HCT116 (cell line): ENCODE data around the gene ITPR2. TPM values are rescaled to one million over a fixed set of nuclear protein-coding genes. Genes with fewer than 3 reads are reported as not detected.

Source experiments
- ATAC-seq: fragments of 200-7000 bp; cut with Tn5 transposase; 2 replicates; pipeline ENCODE4 v1.9.1; 2020; ENCODE audit warnings: mild to moderate bottlenecking, moderate library complexity
- BruUV-seq: library from RNA; stranded (reverse); fragments of 400-500 nt; replicated peaks from 2 replicates; lab custom pipeline; 2021; lab: Mats Ljungman, UMichigan
- CTCF ChIA-PET: fragments of 300-600 bp; sonication (Branson Sonifier 250); formaldehyde crosslinking; loops from one replicate; lab custom pipeline; 2021; ENCODE audit warnings: antibody characterized with exemption; lab: Charles Lee
- POLR2A ChIA-PET: fragments of 300-600, 350-600 bp; sonication (Branson Sonifier 250); formaldehyde crosslinking; loops from one replicate; lab custom pipeline; 2021; ENCODE audit warnings: antibody characterized with exemption; lab: Charles Lee
- RAD21 ChIA-PET, 2 experiments: fragments of 300-600 bp; sonication (Branson Sonifier 250); formaldehyde crosslinking; loops; one replicate each; lab custom pipeline; 2023; ENCODE audit warnings: low total read pairs in 2 of 2; ENCODE audit not compliant: uncharacterized antibody in 2 of 2, unreplicated experiment in 2 of 2, low non-redundant PET in 1 of 2; lab: Charles Lee
- DNase-seq: peaks from one replicate; pipeline ENCODE4 v3.0.0-alpha.2; 2010; ENCODE audit warnings: low read depth, low spot score
- H2AFZ ChIP-seq: fragments of 200-600 bp; shearing (Covaris generic), sonication (generic); 2 replicates; pipeline ENCODE4 v1.6.1; 2017; ENCODE audit warnings: low read depth, mixed run types, mixed read lengths, antibody characterized with exemption, low read length; ENCODE audit not compliant: poor library complexity, severe bottlenecking
- H3K27ac ChIP-seq: 2 replicates; pipeline ENCODE4 v1.5.1; 2012; ENCODE audit warnings: low read depth, low read length
- H3K27me3 ChIP-seq: fragments of 200-600 bp; sonication (generic); 2 replicates; pipeline ENCODE4 v1.6.1; 2016; ENCODE audit warnings: mixed run types, low read length, mixed read lengths; ENCODE audit not compliant: insufficient read depth
- H3K36me3 ChIP-seq, 2 experiments: fragments of 200-500 bp in 1 of 2; fragments of 200-600 bp in 1 of 2; sonication (Bioruptor generic) in 1 of 2; sonication (generic) in 1 of 2; 2 replicates each; pipeline versions ENCODE4 v1.5.1 to v1.6.1; 2014 to 2016; ENCODE audit warnings: low read length in 2 of 2, inconsistent platforms in 1 of 2, mixed read lengths in 1 of 2, mixed run types in 1 of 2; ENCODE audit not compliant: insufficient read depth in 2 of 2, control insufficient read depth in 1 of 2
- H3K4me1 ChIP-seq, 2 experiments: fragments of 200-600 bp in 1 of 2; sonication (generic) in 1 of 2; 2 replicates each; pipeline versions ENCODE4 v1.5.1 to v1.6.1; 2012 to 2017; ENCODE audit warnings: low read length in 2 of 2, inconsistent platforms in 1 of 2, mild to moderate bottlenecking in 1 of 2, mixed read lengths in 1 of 2, mixed run types in 1 of 2, moderate library complexity in 1 of 2; ENCODE audit not compliant: insufficient read depth in 2 of 2, control insufficient read depth in 1 of 2
- H3K4me2 ChIP-seq: fragments of 200-600 bp; sonication (generic); 2 replicates; pipeline ENCODE4 v1.6.1; 2017; ENCODE audit warnings: mixed run types, low read length, mixed read lengths
- H3K4me3 ChIP-seq, 2 experiments: fragments of 200-600 bp in 1 of 2; sonication (generic) in 1 of 2; replicated peaks in 1 of 2; 2 replicates each; pipeline ENCODE4 v1.5.1; 2011 to 2016; ENCODE audit warnings: low read length in 2 of 2, control low read depth in 1 of 2, low read depth in 1 of 2, mild to moderate bottlenecking in 1 of 2, mixed read lengths in 1 of 2, mixed run types in 1 of 2
- H3K79me2 ChIP-seq: fragments of 200-600 bp; sonication (generic); 2 replicates; pipeline ENCODE4 v1.6.1; 2017; ENCODE audit warnings: mild to moderate bottlenecking, mixed run types, low read length, moderate library complexity, mixed read lengths; ENCODE audit not compliant: insufficient read depth
- H3K9ac ChIP-seq: fragments of 200-600 bp; sonication (generic); 2 replicates; pipeline ENCODE4 v1.6.1; 2016; ENCODE audit warnings: low read length, mixed read lengths
- H3K9me2 ChIP-seq: fragments of 200-600 bp; sonication (generic), shearing (Covaris generic); 2 replicates; pipeline ENCODE4 v1.6.1; 2017; ENCODE audit warnings: mixed run types, mild to moderate bottlenecking, moderate library complexity; ENCODE audit not compliant: insufficient read depth
- H3K9me3 ChIP-seq, 2 experiments: fragments of 200-500 bp in 1 of 2; fragments of 200-600 bp in 1 of 2; sonication (Bioruptor generic) in 1 of 2; sonication (generic) in 1 of 2; 2 replicates each; pipeline ENCODE4 v1.6.1; 2014 to 2017; ENCODE audit warnings: low read length in 2 of 2, mixed read lengths in 2 of 2, inconsistent platforms in 1 of 2, low read depth in 1 of 2, mild to moderate bottlenecking in 1 of 2, mixed run types in 1 of 2, moderate library complexity in 1 of 2; ENCODE audit not compliant: control insufficient read depth in 1 of 2, insufficient read depth in 1 of 2
- H4K20me1 ChIP-seq: fragments of 200-600 bp; sonication (generic), shearing (Covaris generic); 2 replicates; pipeline ENCODE4 v1.6.1; 2017; ENCODE audit warnings: mixed run types, mild to moderate bottlenecking, moderate library complexity; ENCODE audit not compliant: insufficient read depth
- CBX3 ChIP-seq: IDR thresholded peaks from 2 replicates; pipeline ENCODE4 v1.6.1; 2012; ENCODE audit warnings: low read depth
- EZH2 ChIP-seq: fragments of 200-600 bp; sonication (generic); IDR thresholded peaks from 2 replicates; pipeline ENCODE4 v1.6.1; 2017; ENCODE audit warnings: antibody characterized with exemption, mixed run types
- JUND ChIP-seq: IDR thresholded peaks from 2 replicates; pipeline ENCODE4 v1.6.1; 2012
- MAX ChIP-seq: IDR thresholded peaks from 2 replicates; pipeline ENCODE4 v1.6.1; 2012
- POLR2A ChIP-seq: IDR thresholded peaks from 2 replicates; pipeline ENCODE4 v1.7.0; 2011; ENCODE audit warnings: borderline replicate concordance; ENCODE audit not compliant: insufficient read depth, insufficient read length; ENCODE audit errors: extremely low read depth
- RAD21 ChIP-seq: IDR thresholded peaks from 2 replicates; pipeline ENCODE4 v1.6.1; 2012; ENCODE audit warnings: low read depth, mild to moderate bottlenecking
- SIN3A ChIP-seq: IDR thresholded peaks from 2 replicates; pipeline ENCODE4 v1.6.1; 2012; ENCODE audit warnings: low read depth
- SRF ChIP-seq: IDR thresholded peaks from 2 replicates; pipeline ENCODE4 v1.6.1; 2012; ENCODE audit warnings: low read depth
- ZNF274 ChIP-seq: fragments of 200-500 bp; sonication (Bioruptor generic); IDR thresholded peaks from 2 replicates; pipeline ENCODE4 v1.6.1; 2014; ENCODE audit warnings: mild to moderate bottlenecking, low read depth, low read length, inconsistent platforms
- intact Hi-C: fragments of 100-400 bp; cut with micrococcal nuclease; formaldehyde crosslinking; loops from 2 replicates; pipeline ENCODE4 v1.10.0; 2022
- total RNA-seq: library from RNA; stranded (reverse); gene quantifications from one replicate; pipeline ENCODE4 v1.2.1, GENCODE V29; 2021; ENCODE audit not compliant: unreplicated experiment

The ITPR2 gene
- total RNA-seq, 1 experiment from 2014 or later: 6.5 TPM

- intact Hi-C loops: no loop called here
- no peak overlapping the region for H2AFZ ChIP-seq
- ATAC-seq (no peak), DNase-seq (no peak)
- H4K20me1 ChIP-seq: no peaks in the 10 kb centered on the region
- H3K9me3 ChIP-seq: no peaks in the 10 kb centered on the region; a peak in 1 of 4 replicates
- H3K9me2 ChIP-seq: no peaks in the 10 kb centered on the region
- H3K9ac ChIP-seq: no peak overlapping the region
- no peak overlapping the region for H3K27ac ChIP-seq
- ChIA-PET RAD21 (no interaction called here), CTCF (interaction anchor here (1.6 kb wide), 1 partner anchor 21 kb away, joined by 3 read pairs; no protein-coding TSS in a partner anchor), POLR2A (no interaction called here)
- no peaks in the 10 kb centered on the region for H3K36me3 ChIP-seq
- BruUV-seq: no TSS peak
- H3K27me3 ChIP-seq: no peaks in the 10 kb centered on the region
- TF ChIP-seq JUND (no peak), EZH2 (no peak), ZNF274 (no peak), SIN3A (no peak), CBX3 (no peak), MAX (no peak), POLR2A (no peak), SRF (no peak), RAD21 (no peak)
- H3K4me1 ChIP-seq: peaks cover 0 to 11% of the 10 kb centered on the region in 2 experiments; a peak in 3 of 4 replicates
- H3K79me2 ChIP-seq: no peaks in the 10 kb centered on the region
- no peak overlapping the region for H3K4me3 ChIP-seq
- H3K4me2 ChIP-seq: no peak overlapping the region
Observed at GRCh38 chr12:26680727-26681455, 152.1 kb downstream of the ITPR2 start.
